ENCODE measurements around the gene ATP8A2.

ATP8A2 gene

GRCh38 chr13:25687471-25688225, 315.9 kb downstream of the ATP8A2 start:
- no peak for TF ChIP-seq CTCF (IDR thresholded peaks at IDR 0.05; ENCODE audit: low read length, missing control alignments)

GRCh38 chr13:25688536-25688935, 316.8 kb downstream of the ATP8A2 start:
- no peak overlapping the region for H3K4me3 ChIP-seq (replicated peaks; ENCODE audit: low read depth, low read length)
- DNase-seq (ENCODE audit: low read depth), result no peak
- TF ChIP-seq CTCF (IDR thresholded peaks at IDR 0.05; ENCODE audit: low read length, missing control alignments), result no peak

More at GRCh38 chr13:25687471-25688225, 315.9 kb downstream of the ATP8A2 start:
- peak; percentile 1 for DNase-seq (ENCODE audit: low read depth)
- no peak overlapping the region for H3K4me3 ChIP-seq (replicated peaks; ENCODE audit: low read depth, low read length)

GRCh38 chr13:25689539-25689938, 317.8 kb downstream of the ATP8A2 start:
- no peak overlapping the region for H3K4me3 ChIP-seq (replicated peaks; ENCODE audit: low read depth, low read length)
- no peak for TF ChIP-seq CTCF (IDR thresholded peaks at IDR 0.05; ENCODE audit: low read length, missing control alignments)
- DNase-seq (ENCODE audit: low read depth), result no peak

GRCh38 chr13:25690582-25690981, 318.8 kb downstream of the ATP8A2 start:
- no peak for DNase-seq (ENCODE audit: low read depth)
- no peak for TF ChIP-seq CTCF (IDR thresholded peaks at IDR 0.05; ENCODE audit: low read length, missing control alignments)
- H3K4me3 ChIP-seq (replicated peaks; ENCODE audit: low read depth, low read length), result no peak overlapping the region

- TF ChIP-seq CTCF (IDR thresholded peaks at IDR 0.05; ENCODE audit: low read length, missing control alignments), result no peak
- no peak overlapping the region for H3K4me3 ChIP-seq (replicated peaks; ENCODE audit: low read depth, low read length)
- DNase-seq (ENCODE audit: low read depth), result no peak
These were observed 319.9 kb downstream of the ATP8A2 start for GRCh38 chr13:25691654-25692053.

GRCh38 chr13:25692099-25692498, 320.3 kb downstream of the ATP8A2 start:
- no peak for TF ChIP-seq CTCF (IDR thresholded peaks at IDR 0.05; ENCODE audit: low read length, missing control alignments)
- H3K4me3 ChIP-seq (replicated peaks; ENCODE audit: low read depth, low read length), result no peak overlapping the region
- no peak for DNase-seq (ENCODE audit: low read depth)

- no peak for DNase-seq (ENCODE audit: low read depth)
- no peak for TF ChIP-seq CTCF (IDR thresholded peaks at IDR 0.05; ENCODE audit: low read length, missing control alignments)
These were observed 327.3 kb downstream of the ATP8A2 start for GRCh38 chr13:25699056-25699455.

More at GRCh38 chr13:25699056-25699455, 327.3 kb downstream of the ATP8A2 start:
- H3K4me3 ChIP-seq (replicated peaks; ENCODE audit: low read depth, low read length), result no peak overlapping the region
